ENCODE measurements around the gene CHRM1. TPM values are rescaled to one million over a fixed set of nuclear protein-coding genes. Genes with fewer than 3 reads are reported as not detected.
A peak's percentile ranks its signal among the peaks of the same experiment; 100 is the strongest.

CHRM1 gene
- total RNA-seq, 1 donor from 2014 or later, result not detected

- peaks cover 16% of the 10 kb centered on the region for H4K20me1 ChIP-seq (ENCODE audit: low read depth)
- peaks cover 12% of the 10 kb centered on the region for H3K4me1 ChIP-seq
- H3K4me3 ChIP-seq, result no peak overlapping the region
- no peak overlapping the region for H2AFZ ChIP-seq (replicated peaks)
- H3K27me3 Mint-ChIP-seq (ENCODE audit: insufficient read depth, low read depth), result peaks cover 27% of the 10 kb centered on the region
- H3K4me1 Mint-ChIP-seq, result peaks cover 24% of the 10 kb centered on the region
- TF ChIP-seq CTCF (IDR thresholded peaks at IDR 0.05), result no peak
- no peak for TF ChIP-seq EZH2phosphoT487 (IDR thresholded peaks at IDR 0.05)
- no peak for TF ChIP-seq EZH2 (IDR thresholded peaks at IDR 0.05)
- H3F3A ChIP-seq (ENCODE audit: low read depth), result no peaks in the 10 kb centered on the region
- DNase-seq (ENCODE audit: low spot score), result no peak
- no peaks in the 10 kb centered on the region for H3K36me3 ChIP-seq
- H3K27ac ChIP-seq, result no peak overlapping the region
- H3K9ac ChIP-seq, result no peak overlapping the region
- no peaks in the 10 kb centered on the region for H3K79me2 ChIP-seq (ENCODE audit: low read depth)
- no peaks in the 10 kb centered on the region for H3K9me3 ChIP-seq (ENCODE audit: low read depth)
- H3K36me3 Mint-ChIP-seq, result no peaks in the 10 kb centered on the region
- no peak overlapping the region for H3K27ac Mint-ChIP-seq
- H3K27me3 ChIP-seq, result peaks cover 51% of the 10 kb centered on the region
- no peak overlapping the region for H3K4me3 Mint-ChIP-seq
- H3K4me2 ChIP-seq, result no peak overlapping the region
- no peaks in the 10 kb centered on the region for H3K9me3 Mint-ChIP-seq
Measured at GRCh38 chr11:62931499-62932278, 10.5 kb upstream of the CHRM1 start.

DNA sequence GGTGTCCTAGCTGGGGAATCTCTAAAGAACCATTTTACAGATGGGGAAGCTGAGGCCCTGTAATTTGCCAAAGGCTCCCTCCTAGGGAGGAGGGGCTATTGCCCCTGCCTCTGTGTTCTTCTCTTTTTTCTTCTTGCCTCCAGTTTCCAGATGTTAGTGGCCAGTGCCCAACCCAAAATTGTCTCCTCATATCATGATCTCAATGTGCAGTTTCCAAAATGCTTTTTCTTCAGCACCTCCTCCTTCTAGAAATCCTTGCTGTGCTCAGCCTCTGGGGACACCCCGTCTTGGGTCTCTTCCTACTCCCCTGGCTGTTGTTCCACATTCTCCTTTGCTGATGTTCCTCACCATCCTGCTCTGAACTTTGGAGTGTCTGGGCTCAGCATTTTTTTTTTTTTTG, 9.5 kb upstream of the CHRM1 start:
- H3K36me3 Mint-ChIP-seq, result no peaks in the 10 kb centered on the region
- no peaks in the 10 kb centered on the region for H3K79me2 ChIP-seq (ENCODE audit: low read depth)
- DNase-seq (ENCODE audit: low spot score), result no peak
- no peak overlapping the region for H2AFZ ChIP-seq (replicated peaks)
- H3K4me3 Mint-ChIP-seq, result no peak overlapping the region
- no peaks in the 10 kb centered on the region for H3K36me3 ChIP-seq
- H3K9me3 Mint-ChIP-seq, result no peaks in the 10 kb centered on the region
- H3F3A ChIP-seq (ENCODE audit: low read depth), result peaks cover 1% of the 10 kb centered on the region
- H4K20me1 ChIP-seq (ENCODE audit: low read depth), result peaks cover 19% of the 10 kb centered on the region
- H3K4me3 ChIP-seq, result no peak overlapping the region
- peak overlapping the region; percentile 57 for H3K27ac Mint-ChIP-seq
- H3K4me1 ChIP-seq, result peaks cover 21% of the 10 kb centered on the region
- TF ChIP-seq EZH2phosphoT487 (IDR thresholded peaks at IDR 0.05) (no peak), EZH2 (IDR thresholded peaks at IDR 0.05) (no peak), CTCF (IDR thresholded peaks at IDR 0.05) (no peak)
- H3K9me3 ChIP-seq (ENCODE audit: low read depth), result no peaks in the 10 kb centered on the region
- peaks cover 26% of the 10 kb centered on the region for H3K4me1 Mint-ChIP-seq
- H3K4me2 ChIP-seq, result no peak overlapping the region
- peaks cover 38% of the 10 kb centered on the region for H3K27me3 Mint-ChIP-seq (ENCODE audit: insufficient read depth, low read depth)
- peaks cover 62% of the 10 kb centered on the region for H3K27me3 ChIP-seq
- no peak overlapping the region for H3K27ac ChIP-seq
- H3K9ac ChIP-seq, result no peak overlapping the region

GRCh38 chr11:62930157-62930556, 9.0 kb upstream of the CHRM1 start:
- no peaks in the 10 kb centered on the region for H3K36me3 Mint-ChIP-seq
- TF ChIP-seq EZH2 (IDR thresholded peaks at IDR 0.05), result no peak
- no peak for TF ChIP-seq EZH2phosphoT487 (IDR thresholded peaks at IDR 0.05)
- no peak for TF ChIP-seq CTCF (IDR thresholded peaks at IDR 0.05)
- no peak overlapping the region for H3K27ac ChIP-seq
- H3F3A ChIP-seq (ENCODE audit: low read depth), result peaks cover 6% of the 10 kb centered on the region
- no peak overlapping the region for H3K4me2 ChIP-seq
- no peak overlapping the region for H3K4me3 ChIP-seq
- peaks cover 31% of the 10 kb centered on the region for H3K4me1 Mint-ChIP-seq
- H3K4me1 ChIP-seq, result peaks cover 23% of the 10 kb centered on the region
- H3K9me3 Mint-ChIP-seq, result no peaks in the 10 kb centered on the region
- H3K9me3 ChIP-seq (ENCODE audit: low read depth), result no peaks in the 10 kb centered on the region
- no peaks in the 10 kb centered on the region for H3K36me3 ChIP-seq
- no peak for DNase-seq (ENCODE audit: low spot score)
- H4K20me1 ChIP-seq (ENCODE audit: low read depth), result peaks cover 21% of the 10 kb centered on the region
- H3K27ac Mint-ChIP-seq, result no peak overlapping the region
- H3K4me3 Mint-ChIP-seq, result no peak overlapping the region
- H3K27me3 ChIP-seq, result peaks cover 67% of the 10 kb centered on the region
- peaks cover 43% of the 10 kb centered on the region for H3K27me3 Mint-ChIP-seq (ENCODE audit: insufficient read depth, low read depth)
- no peak overlapping the region for H3K9ac ChIP-seq
- H3K79me2 ChIP-seq (ENCODE audit: low read depth), result no peaks in the 10 kb centered on the region
- no peak overlapping the region for H2AFZ ChIP-seq (replicated peaks)

Data from neural progenitor cell (in vitro differentiated cells).